Activated CD4-positive, alpha-beta T cell treated with anti-CD3 and anti-CD28 coated beads for 48 hours (primary cell): ENCODE data around the gene FCF1.
"Not testable (repeated sequence)": the region's sequence is repeated elsewhere in the genome, so short reads cannot be mapped to it uniquely, and the experiment has no call there.

Source experiments
- DNase-seq: peaks from one replicate; pipeline ENCODE4 v3.0.0-alpha.2; 2020

The FCF1 gene

DNA sequence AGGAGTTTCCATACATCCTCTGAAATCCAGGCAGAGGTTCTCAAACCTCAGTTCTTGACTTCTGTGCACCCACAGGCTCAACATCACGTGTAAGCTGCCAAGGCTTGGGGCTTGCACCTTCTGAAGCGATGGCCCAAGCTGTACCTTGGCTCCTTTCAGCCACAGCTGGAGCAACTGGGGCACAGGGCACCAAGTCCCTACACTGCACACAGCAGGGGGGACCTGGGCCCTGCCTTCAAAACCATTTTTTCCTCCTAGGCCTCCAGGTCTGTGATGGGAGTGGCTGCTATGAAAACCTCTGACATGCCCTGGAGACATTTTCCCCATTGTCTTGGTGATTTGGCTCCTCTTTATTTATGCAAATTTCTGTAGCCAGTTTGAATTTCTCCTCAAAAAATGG is 10.7 kb upstream of the FCF1 start:
- DNase-seq, result no peak

- no peak for DNase-seq
These were observed 9.9 kb upstream of the FCF1 start for GRCh38 chr14:74703043-74703442.

DNA sequence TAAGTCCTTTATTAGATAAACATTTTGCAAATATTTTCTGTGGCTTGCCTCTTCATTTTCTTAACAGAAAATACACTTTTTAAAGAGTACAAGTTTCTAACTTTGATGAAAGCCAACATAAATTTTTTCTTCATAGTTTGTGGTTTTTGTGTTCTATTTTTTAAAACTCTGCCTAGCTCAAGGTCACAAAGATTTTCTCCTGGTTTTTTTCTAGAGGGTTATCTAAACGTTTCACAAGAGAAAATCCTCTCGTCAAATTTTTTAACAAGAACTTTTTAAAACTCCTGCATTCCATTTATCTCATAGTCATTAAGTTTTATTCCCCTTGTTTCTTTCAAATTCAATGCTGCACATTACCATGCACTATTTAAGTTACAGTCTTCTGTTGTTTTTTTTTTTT is 8.3 kb upstream of the FCF1 start:
- no peak for DNase-seq

DNA sequence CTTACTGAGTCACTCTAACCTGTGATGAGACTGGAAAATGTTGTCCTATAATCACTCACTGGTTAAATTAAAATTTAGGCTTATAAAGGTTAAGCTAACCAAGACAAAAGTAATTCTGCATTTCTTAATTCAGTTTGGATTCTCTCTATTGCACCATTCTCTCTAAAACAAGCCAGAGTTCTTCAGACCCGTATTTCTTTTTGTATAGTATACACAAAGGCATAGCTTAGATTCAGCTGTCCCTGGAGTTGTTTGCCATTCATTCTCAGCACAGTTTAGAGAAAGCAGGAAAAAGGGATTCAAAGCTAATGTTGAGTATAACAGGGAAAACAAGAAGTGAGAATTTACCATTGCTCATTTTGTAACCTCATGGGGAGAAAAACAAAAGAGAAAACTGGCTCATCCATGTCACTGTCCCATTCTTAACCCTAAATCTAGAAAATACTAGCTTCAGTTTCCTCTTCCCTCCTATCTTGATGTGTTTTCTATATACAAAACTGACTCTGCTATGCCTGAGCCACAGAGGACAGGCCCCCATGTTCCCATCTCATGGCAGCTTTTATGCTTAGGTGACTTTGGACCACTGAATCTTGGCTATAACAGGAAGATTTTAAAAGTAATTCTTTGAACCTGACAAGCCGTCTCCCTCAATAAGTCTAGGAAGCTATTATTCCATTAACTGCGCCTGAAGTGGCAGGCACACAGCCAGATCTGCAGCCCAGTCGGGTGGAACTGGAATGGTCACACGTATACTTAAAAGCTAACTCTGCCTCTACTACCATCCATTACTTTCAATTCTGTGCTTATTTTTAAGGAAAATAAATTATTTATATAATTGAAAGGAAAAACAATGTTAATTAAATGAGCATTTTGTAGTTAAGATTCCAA is 7.1 kb upstream of the FCF1 start:
- DNase-seq, result no peak

- no peak for DNase-seq
These were observed 2.5 kb upstream of the FCF1 start for GRCh38 chr14:74710480-74710879.

- no peak for DNase-seq
These were observed 1.3 kb upstream of the FCF1 start for GRCh38 chr14:74711651-74712050.

DNA sequence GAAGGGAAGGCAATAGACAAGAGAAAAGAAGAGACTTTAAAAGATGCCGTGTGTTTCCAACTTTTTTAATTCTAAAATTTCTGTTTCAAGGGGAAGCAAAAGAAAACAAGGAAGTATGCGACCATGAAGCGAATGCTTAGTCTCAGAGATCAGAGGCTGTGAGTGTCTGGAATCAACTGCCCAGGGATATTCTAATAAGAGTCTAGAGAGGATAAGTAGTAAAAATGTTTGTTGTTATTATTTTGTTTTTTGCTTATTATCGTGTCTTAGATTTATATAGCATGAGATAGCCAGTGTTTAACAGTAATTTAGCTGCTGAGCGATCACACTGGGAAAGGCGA is 421 bp downstream of the FCF1 start:
- no peak for DNase-seq

- no peak for DNase-seq
These were observed 7.6 kb downstream of the FCF1 start for GRCh38 chr14:74720526-74720925.

DNA sequence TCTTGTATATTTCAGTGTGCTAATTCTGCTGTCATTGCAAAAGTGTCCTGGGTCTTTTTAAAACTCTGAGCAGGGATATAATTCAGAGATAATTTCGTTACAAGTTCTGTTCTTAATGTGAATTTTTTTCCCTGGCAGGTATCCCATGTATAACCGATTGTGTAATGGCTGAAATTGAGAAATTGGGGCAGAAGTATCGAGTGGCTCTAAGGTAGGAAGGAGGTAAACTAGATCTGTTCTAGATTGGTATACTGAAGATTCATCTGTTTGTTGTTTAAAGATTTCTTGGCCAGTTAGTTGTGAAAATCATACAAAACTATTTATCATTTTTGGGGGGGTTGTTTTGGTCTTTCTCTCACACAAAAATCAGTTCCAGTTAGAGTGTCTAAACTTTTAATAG is 10.2 kb downstream of the FCF1 start:
- DNase-seq, result no peak

- no peak for DNase-seq
These were observed 19.4 kb downstream of the FCF1 start for GRCh38 chr14:74732387-74732786.

GRCh38 chr14:74733221-74733620 is 20.3 kb downstream of the FCF1 start:
- DNase-seq, result no peak

DNA sequence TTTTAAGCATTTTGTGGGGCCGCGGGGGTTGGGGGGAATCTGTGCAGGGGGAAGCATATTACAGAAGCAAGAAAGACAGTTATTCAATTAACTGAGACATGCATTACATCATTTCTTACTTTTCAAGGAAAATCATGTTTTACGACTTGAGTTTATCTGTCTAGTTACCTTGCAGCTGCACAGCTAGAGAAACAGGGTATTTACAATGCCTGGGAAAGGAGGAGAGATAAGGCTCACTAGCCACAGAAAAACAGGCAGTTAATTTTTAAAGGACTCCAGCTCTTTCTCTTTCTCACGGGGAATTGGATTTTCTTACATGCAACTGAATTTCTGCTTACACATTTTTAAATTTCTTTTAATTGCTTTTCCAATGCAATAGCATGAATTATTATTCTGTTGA is 22.2 kb downstream of the FCF1 start:
- DNase-seq, result no peak

GRCh38 chr14:74737753-74738325 is 24.9 kb downstream of the FCF1 start:
- peak; percentile 8 for DNase-seq

DNA sequence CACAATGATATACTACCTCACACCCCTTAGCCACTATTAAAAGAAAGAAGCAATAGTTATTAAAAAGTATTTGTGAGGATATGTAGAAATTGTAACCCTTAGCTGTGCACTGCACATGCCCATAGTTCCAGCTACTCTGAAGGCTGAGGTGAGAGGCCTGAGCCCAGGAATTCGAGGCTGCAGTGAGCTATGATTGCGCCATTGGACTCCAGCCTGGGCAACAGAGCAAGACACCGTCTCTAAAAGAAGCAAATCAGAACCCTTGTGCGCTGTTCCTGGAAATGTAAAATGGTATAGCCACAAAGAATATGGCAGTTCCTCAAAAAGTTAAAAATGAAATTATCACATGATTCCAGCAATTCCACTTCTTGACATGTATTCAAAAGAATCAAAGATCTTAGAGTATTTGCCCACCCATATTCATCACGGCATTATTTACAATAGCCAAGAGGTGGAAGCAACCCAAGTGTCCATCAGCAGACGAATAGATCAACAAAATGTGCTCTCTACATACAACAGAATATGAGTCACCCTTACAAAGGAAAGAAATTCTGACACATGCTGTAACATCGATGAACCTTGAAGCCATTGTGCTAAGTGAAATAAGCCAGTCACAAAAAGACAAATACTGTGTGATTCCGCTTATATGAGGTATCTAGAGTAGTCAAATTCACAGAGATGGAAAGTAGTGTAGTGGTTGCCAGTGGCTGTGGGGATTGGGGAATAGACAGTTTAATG is 26.5 kb downstream of the FCF1 start:
- no peak for DNase-seq

- DNase-seq, result no peak
These were observed 34.3 kb downstream of the FCF1 start for GRCh38 chr14:74747237-74747636.

GRCh38 chr14:74754157-74754556 is 41.2 kb downstream of the FCF1 start:
- DNase-seq, result no peak

- no peak for DNase-seq
These were observed 42.0 kb downstream of the FCF1 start for GRCh38 chr14:74754899-74755298.

DNA sequence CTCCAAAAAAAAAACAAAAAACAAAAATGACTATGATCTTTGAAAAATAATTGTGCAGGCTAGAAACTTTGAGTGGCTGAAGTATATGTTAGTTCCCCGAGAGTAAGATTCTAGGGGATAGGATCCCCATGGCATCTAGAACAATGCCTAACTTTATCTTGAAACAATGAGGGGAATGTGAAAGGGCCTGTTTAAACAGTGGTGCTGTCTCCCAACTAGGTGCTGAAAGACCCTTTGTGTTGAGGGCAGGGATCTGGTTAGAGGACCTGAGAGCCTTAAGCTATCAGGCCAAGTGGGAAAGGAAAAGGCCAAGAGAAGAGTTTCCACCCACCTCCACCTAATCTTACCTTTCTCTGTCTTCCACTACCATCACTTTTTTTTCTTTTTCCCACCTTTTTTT is 43.4 kb downstream of the FCF1 start:
- DNase-seq, result no peak

GRCh38 chr14:74758505-74758904 is 45.6 kb downstream of the FCF1 start:
- not testable (repeated sequence) for DNase-seq

DNA sequence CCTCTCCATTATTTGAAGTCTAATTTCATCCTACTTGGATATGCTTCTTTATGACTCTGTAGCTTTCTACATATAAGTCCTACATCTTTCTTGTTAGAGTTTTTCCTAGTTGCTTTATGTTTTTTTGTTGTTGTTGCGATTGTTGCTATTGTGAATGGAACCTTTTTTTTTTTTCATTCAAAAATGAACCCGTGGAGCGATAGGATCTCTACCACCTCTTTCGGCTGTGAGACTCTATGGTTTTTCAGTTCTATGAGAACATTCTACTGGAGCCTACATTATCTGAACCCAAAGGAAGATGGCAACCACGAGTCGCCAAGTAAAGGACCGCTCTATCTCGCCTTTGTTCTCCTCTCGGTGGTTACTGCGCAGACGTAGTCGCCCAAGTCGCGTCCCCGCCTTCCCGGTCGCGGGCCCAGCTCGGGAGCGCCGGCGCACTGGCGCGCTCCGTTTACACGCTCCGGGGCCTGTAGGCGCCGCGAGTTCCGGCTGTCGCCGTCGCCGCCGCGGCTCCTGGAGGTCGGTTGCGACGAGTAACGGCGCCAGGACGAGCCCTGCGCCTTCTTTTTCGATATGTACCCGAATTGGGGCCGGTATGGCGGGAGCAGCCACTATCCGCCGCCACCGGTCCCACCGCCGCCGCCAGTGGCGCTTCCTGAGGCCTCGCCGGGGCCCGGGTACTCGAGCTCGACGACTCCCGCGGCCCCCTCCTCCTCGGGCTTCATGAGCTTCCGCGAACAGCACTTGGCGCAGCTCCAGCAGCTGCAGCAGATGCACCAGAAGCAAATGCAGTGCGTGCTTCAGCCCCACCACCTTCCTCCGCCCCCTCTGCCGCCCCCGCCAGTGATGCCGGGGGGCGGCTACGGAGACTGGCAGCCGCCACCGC is 50.2 kb downstream of the FCF1 start, which contains the start of gene YLPM1:
TSS of gene YLPM1 (plus strand) at position 400 of the 886 bp plus-strand sequence. CDS start at position 574, 174 bp downstream.
- peak; percentile 93 for DNase-seq

DNA sequence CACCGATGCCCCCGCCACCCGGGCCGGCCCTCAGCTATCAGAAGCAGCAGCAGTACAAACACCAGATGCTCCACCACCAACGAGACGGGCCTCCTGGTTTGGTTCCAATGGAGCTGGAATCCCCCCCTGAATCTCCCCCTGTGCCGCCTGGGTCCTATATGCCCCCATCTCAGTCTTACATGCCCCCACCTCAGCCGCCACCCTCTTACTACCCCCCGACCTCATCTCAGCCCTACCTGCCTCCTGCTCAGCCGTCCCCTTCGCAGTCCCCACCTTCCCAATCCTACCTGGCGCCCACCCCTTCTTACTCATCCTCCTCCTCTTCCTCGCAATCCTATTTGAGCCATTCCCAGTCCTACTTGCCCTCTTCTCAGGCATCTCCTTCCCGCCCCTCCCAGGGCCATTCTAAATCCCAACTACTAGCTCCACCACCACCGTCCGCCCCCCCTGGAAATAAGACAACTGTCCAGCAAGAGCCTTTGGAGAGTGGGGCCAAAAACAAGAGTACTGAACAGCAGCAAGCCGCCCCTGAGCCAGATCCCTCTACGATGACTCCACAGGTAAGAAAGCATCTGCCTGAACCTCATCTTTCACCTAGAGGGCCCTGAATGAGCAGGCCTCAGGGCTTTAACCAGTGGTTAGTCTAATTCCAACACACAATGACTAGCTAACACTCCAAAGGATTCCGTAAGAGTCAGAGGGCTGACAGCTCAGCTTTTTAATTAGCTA is 51.0 kb downstream of the FCF1 start:
- peak; percentile 39 for DNase-seq

- no peak for DNase-seq
These were observed 52.8 kb downstream of the FCF1 start for GRCh38 chr14:74765721-74766120.
